ENCODE results near the gene PPP2R3A.

DNA sequence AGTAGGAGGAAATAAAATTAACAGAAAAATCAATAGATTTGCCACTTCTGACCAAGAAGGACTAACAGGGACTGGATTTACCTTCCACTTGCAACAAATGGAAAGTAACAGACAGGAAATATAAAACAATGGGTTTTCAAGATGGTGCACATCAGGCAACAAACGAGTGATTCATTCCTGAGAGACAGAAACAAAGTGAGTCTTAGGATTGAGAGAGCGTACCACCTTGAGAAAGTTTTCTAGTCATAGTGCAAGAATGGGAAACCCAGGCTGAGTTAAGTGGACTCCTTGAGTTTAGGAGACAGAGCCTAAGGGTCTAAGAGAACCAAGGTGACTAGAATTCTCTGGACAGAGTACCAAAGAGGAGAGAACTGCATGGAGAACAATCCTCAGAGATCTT lies 101.7 kb downstream of the PPP2R3A start:
- TF ChIP-seq CTCF (optimal IDR thresholded peaks at IDR 0.05 in 1 of 3, IDR thresholded peaks at IDR 0.05 in 1 of 3, conservative IDR thresholded peaks at IDR 0.05 in 1 of 3; ENCODE audit: extremely low read depth in 1 of 3, insufficient read depth in 2 of 3, low read length in 3 of 3) (no peak), EZH2 (IDR thresholded peaks at IDR 0.05; ENCODE audit: low read length) (no peak)
